Retinal pigment epithelial cell (primary cell): ENCODE results near the gene SON.

Experiments used
- DNase-seq: peaks from one replicate; pipeline ENCODE4 v3.0.0-alpha.2; 2010; ENCODE audit warnings: low read depth
- H3K4me3 ChIP-seq: 2 replicates; pipeline ENCODE4 v1.5.1; 2011; ENCODE audit warnings: mild to moderate bottlenecking, low read length, control low read depth, moderate library complexity
- CTCF ChIP-seq: conservative IDR thresholded peaks from 2 replicates; pipeline ENCODE4 v1.5.1; 2011; ENCODE audit warnings: low read depth, low read length, control low read depth, inconsistent platforms

Gene SON

GRCh38 chr21:33543505-33544129, 779 bp downstream of the SON start:
- peak overlapping the region; percentile 90 for H3K4me3 ChIP-seq
- no peak for DNase-seq
- no peak for TF ChIP-seq CTCF

GRCh38 chr21:33544451-33545195, 1.8 kb downstream of the SON start:
- TF ChIP-seq CTCF, result no peak
- peak overlapping the region; percentile 90 for H3K4me3 ChIP-seq
- no peak for DNase-seq

GRCh38 chr21:33546086-33546485, 3.2 kb downstream of the SON start:
- DNase-seq, result no peak
- no peak overlapping the region for H3K4me3 ChIP-seq
- TF ChIP-seq CTCF, result no peak

GRCh38 chr21:33549848-33550771, 7.3 kb downstream of the SON start:
- no peak for TF ChIP-seq CTCF
- H3K4me3 ChIP-seq, result no peak overlapping the region
- no peak for DNase-seq

- no peak for DNase-seq
- TF ChIP-seq CTCF, result no peak
- H3K4me3 ChIP-seq, result no peak overlapping the region
Measured at GRCh38 chr21:33550772-33551660, 8.2 kb downstream of the SON start.

- H3K4me3 ChIP-seq, result no peak overlapping the region
- no peak for TF ChIP-seq CTCF
- no peak for DNase-seq
Measured at GRCh38 chr21:33551664-33552063, 8.8 kb downstream of the SON start.
